Nephron (organoid): ENCODE results near the gene TMC4.

Experiments
- H3K27ac Mint-ChIP-seq, 3 experiments: 2 replicates each; pipeline ENCODE4 v1.8.0; 2020; ENCODE audit warnings: mixed read lengths in 3 of 3, mild to moderate bottlenecking in 2 of 3, moderate library complexity in 1 of 3
- H3K27me3 Mint-ChIP-seq: 2 replicates; pipeline ENCODE4 v1.8.0; 2021; ENCODE audit warnings: low read depth, mild to moderate bottlenecking, moderate library complexity, mixed read lengths
- H3K36me3 Mint-ChIP-seq: 2 replicates; pipeline ENCODE4 v1.8.0; 2020; ENCODE audit warnings: low read depth, mixed read lengths
- H3K4me1 Mint-ChIP-seq: 2 replicates; pipeline ENCODE4 v1.8.0; 2020; ENCODE audit warnings: mixed read lengths
- H3K4me3 Mint-ChIP-seq, 3 experiments: 2 replicates each; pipeline ENCODE4 v1.8.0; 2020; ENCODE audit warnings: mild to moderate bottlenecking in 3 of 3, mixed read lengths in 3 of 3, moderate library complexity in 2 of 3
- H3K9me3 Mint-ChIP-seq: 2 replicates; pipeline ENCODE4 v1.8.0; 2020; ENCODE audit warnings: mixed read lengths
- CTCF ChIP-seq, 3 experiments: fragments of 200-600 bp; sonication (generic); IDR thresholded peaks; one replicate each; pipeline ENCODE4 v1.5.0; 2021; ENCODE audit warnings: antibody characterized with exemption in 3 of 3; ENCODE audit not compliant: unreplicated experiment in 3 of 3

TMC4 gene

GRCh38 chr19:54127688-54128440 is 45.1 kb downstream of the TMC4 start:
- Mint-ChIP-seq H3K27me3 (no peaks in the 10 kb centered on the region), H3K4me1 (no peaks in the 10 kb centered on the region), H3K9me3 (no peaks in the 10 kb centered on the region), H3K27ac (no peak overlapping the region), H3K36me3 (peaks cover 14% of the 10 kb centered on the region), H3K4me3 (no peak overlapping the region)
- no peak for TF ChIP-seq CTCF (IDR thresholded peaks at IDR 0.05; ENCODE audit: unreplicated experiment in 3 of 3)

GRCh38 chr19:54125713-54126112 is 47.2 kb downstream of the TMC4 start:
- Mint-ChIP-seq H3K4me3 (no peak overlapping the region), H3K27ac (no peak overlapping the region), H3K36me3 (peaks cover 18% of the 10 kb centered on the region), H3K4me1 (no peaks in the 10 kb centered on the region), H3K9me3 (no peaks in the 10 kb centered on the region), H3K27me3 (no peaks in the 10 kb centered on the region)
- no peak for TF ChIP-seq CTCF (IDR thresholded peaks at IDR 0.05; ENCODE audit: unreplicated experiment in 3 of 3)

- TF ChIP-seq CTCF (IDR thresholded peaks at IDR 0.05; ENCODE audit: unreplicated experiment in 3 of 3), result no peak
- no peaks in the 10 kb centered on the region for H3K27me3 Mint-ChIP-seq
- H3K4me3 Mint-ChIP-seq, result no peak overlapping the region
- H3K4me1 Mint-ChIP-seq, result no peaks in the 10 kb centered on the region
- H3K27ac Mint-ChIP-seq, result no peak overlapping the region
- H3K9me3 Mint-ChIP-seq, result no peaks in the 10 kb centered on the region
- H3K36me3 Mint-ChIP-seq, result peaks cover 24% of the 10 kb centered on the region
These were observed 48.6 kb downstream of the TMC4 start for GRCh38 chr19:54124393-54124792.

- Mint-ChIP-seq H3K4me3 (no peak overlapping the region), H3K4me1 (no peaks in the 10 kb centered on the region), H3K27ac (no peak overlapping the region), H3K9me3 (no peaks in the 10 kb centered on the region), H3K27me3 (no peaks in the 10 kb centered on the region), H3K36me3 (peaks cover 25% of the 10 kb centered on the region)
- TF ChIP-seq CTCF (IDR thresholded peaks at IDR 0.05; ENCODE audit: unreplicated experiment in 3 of 3), result no peak
These were observed 49.3 kb downstream of the TMC4 start for GRCh38 chr19:54123682-54124081.

- TF ChIP-seq CTCF (IDR thresholded peaks at IDR 0.05; ENCODE audit: unreplicated experiment in 3 of 3), result no peak
- Mint-ChIP-seq H3K27me3 (no peaks in the 10 kb centered on the region), H3K27ac (no peak overlapping the region), H3K4me1 (no peaks in the 10 kb centered on the region), H3K36me3 (peaks cover 24% of the 10 kb centered on the region), H3K4me3 (no peak overlapping the region), H3K9me3 (no peaks in the 10 kb centered on the region)
These were observed 51.7 kb downstream of the TMC4 start for GRCh38 chr19:54121259-54121658.
